Stimulated activated CD4-positive, alpha-beta T cell treated with anti-CD3 and anti-CD28 coated beads, Interleukin-2, amount 100 ng/mL, for 4 hours (primary cell): ENCODE data around the gene FBXW5.

Experiments used
- DNase-seq: peaks from one replicate; pipeline ENCODE4 v3.0.0-alpha.2; 2020; ENCODE audit warnings: low read depth

Gene FBXW5

DNA sequence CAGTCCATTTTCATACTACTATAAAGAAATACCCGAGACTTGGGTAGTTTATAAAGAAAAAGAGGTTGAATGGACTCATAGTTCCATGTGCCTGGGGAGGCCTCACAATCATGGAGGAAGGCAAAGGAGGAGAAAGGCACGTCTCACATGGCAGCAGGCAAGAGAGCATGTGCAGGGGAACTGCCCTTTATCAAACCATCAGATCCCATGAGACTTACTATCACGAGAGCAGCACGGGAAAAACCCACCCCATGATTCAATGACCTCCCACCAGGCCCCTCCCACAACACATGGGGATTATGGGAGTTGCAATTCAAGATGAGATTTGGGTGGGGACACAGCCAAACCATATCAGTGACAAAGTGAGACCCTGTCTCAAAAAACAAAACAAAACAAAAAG is 38.3 kb downstream of the FBXW5 start:
- no peak for DNase-seq

DNA sequence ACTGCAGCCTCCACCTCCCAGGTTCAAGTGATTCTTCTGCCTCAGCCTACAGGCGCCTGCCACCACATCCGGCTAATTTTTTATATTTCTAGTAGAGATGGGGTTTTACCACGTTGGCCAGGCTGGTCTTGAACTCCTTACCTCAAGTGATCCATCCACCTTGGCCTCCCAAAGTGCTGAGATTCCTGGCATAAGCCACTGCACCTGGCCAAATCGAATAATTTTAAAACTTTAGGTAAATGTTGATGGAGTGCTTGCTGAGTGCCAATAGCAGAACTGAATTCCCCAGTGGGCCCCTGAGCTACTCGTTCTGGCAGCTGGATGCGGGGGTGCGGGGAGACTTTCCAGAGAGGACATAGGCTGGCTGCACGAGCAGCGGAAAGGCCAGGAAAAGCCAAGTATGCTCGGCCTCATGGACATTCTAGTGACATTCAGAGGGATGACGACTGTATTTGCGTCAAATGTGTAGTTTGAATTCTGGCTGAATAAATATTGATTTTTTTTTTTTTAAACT is 41.4 kb downstream of the FBXW5 start:
- DNase-seq, result no peak

DNA sequence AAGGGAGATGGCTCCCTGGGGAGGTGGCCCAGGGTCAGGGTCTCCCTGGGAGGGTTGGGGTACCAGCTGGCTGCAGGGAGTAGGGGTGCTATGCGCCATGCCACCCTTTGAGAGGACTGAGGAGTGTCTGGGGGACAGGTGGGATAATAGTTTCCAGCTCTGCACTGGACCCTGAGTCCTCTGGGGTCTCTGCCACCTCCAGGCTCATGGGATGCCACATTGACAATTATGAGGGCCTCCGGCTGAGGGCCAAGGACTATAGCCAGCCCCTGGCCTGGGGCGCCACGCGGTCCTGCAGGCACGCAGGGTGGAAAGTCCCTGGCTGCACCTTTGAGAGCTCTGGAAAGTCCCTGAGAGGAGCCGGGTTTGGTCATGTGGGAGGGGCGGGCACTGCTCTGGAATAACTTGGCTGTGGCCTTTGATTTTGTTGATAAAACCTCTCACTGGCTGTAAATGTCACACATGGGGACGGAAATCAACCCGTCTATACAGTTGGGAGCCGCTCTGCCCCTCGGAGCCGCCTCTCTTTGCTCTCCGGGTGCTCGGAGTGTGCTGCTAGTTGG is 42.2 kb downstream of the FBXW5 start:
- DNase-seq, result peak; percentile 87

DNA sequence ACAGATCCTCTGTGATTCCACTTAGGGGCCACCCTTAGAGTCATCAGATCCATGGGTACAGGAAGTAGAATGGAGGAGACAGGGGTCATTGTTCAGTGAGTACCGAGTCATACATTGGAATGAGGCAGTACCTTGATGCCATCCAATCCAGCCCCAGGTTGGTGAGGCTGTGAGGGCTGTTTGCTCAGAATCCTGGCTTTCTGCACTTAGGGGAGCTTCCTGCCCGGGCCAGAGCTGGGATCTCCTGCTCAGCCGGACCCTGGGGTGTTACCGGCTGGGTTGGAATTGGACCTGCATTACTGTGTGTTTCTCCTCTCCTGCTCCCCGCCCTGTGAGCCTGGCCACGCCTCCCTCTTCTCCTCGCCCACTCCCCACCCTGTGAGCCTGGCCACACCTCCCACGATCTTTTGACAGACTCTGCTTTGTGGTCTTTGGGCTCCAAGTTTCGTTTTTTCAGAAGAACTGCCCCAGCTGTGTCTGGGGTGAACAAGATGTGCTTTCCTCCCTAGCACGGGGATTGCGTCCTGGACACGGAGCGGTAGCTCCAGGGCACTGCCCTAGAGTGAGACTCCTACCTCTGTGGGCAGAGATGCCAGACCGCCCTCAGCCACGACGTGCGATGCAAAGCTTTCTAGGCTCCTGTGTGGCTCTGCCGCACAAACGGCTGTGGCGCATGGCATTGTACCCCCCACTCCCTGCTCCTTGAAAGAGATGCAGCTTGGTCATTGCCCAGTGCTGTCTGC is 42.9 kb downstream of the FBXW5 start:
- peak; percentile 80 for DNase-seq

DNA sequence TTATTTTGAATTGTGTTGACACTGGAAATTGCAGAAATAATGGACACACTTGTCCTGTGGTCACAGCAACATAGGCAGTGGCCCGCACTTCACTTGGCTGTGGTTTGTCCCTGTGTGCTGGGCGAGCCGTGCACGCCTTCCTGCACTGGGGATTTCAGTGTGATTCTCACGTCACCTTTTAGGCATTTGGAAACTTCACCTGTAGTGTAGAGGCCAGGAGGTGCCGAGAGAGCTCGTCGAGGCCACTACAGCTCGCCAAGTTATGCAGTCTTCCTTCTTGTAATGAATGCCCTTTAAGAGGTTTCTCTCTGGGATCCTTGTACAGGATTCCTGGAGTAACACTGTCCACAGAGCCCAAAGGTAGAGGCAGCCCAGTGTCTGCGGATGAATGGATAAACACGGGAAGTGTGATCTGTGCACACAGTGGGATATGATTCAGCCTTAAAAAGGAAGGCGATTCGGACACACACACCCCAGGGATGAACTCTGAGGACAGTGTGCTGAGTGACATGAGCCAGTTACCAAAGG is 43.5 kb downstream of the FBXW5 start:
- DNase-seq, result no peak

DNA sequence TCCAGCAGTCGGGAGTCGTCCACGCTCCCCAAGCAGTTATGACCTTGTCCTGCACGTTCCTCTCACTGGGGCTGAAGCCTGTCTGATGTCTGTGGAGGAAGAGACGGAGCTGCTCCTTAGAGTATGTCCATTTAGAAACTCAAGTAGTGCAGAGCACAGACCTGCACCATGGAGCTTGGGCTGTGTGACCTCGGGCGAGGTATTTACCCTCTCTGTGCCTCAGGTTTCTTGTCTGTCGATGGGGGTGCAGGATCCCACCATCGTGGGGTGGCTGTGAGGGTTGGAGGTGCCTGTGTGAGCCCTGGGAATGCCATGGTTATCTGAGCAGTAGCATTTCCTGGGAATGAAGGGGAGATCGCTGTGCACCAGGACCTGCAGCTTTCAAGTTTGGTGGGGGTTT is 44.0 kb downstream of the FBXW5 start:
- no peak for DNase-seq

DNA sequence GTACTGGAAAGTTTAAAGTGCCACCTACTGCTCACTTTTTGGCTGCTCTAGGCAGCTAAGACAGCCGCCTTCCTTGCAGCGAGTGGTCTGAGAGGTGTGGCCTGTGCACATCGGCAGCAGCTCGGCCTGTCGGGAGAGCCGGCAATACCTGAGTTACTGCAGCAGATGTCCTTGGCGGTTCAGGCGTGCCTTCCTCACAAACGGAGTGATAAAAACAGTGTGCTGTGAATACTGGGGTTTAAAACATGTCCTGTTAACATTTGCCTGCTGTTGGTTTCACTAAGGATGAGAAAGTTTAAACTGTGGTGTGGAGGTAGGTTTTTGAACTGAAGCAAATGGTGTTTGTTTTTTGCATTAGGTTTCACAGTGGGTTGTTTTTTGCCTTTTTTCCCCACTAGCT is 45.3 kb downstream of the FBXW5 start:
- DNase-seq, result no peak

DNA sequence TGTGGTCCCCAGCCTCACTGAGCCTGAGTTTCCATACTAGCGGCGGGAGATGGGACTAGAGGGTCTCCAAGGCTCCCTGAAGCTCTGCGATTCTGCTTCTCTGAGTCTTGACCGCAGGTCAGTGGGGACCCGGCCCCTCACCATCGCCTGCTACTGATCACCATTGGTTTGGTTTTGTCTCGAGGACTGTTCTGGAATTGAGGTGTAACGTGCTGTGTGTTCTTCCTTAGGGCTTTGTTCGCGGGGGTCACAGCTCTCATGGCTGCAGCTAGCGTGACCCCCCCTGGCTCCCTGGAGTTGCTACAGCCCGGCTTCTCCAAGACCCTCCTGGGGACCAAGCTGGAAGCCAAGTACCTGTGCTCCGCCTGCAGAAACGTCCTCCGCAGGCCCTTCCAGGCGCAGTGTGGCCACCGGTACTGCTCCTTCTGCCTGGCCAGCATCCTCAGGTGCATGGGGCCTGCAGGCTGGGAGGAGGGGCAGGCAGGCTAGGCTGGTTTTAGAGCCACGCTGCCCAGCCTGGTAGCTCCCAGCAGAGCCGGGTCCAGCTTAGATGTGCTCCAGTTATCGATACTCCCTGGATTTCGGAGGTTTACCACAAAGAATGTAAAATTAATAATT is 45.9 kb downstream of the FBXW5 start:
- DNase-seq, result no peak

DNA sequence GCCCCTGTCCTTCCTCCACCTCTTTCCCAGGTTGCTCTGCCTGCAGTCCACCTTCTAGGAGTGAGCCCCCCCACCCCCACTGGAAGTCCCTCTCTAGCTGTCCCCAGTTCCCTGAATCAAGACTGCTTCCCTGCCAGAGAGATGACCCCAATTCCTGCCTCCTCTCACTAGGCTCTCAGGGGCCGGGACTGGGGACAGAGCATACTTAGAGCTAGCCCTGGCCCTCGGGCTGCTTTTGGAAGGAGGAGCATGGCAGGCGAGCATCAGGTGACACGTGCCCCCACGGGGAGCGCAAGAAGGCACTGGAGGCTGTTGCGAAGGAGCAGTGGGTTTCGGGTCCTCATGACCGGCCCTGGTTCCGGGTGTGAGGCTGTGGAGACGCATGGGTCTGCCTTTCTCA is 48.5 kb downstream of the FBXW5 start:
- DNase-seq, result no peak

DNA sequence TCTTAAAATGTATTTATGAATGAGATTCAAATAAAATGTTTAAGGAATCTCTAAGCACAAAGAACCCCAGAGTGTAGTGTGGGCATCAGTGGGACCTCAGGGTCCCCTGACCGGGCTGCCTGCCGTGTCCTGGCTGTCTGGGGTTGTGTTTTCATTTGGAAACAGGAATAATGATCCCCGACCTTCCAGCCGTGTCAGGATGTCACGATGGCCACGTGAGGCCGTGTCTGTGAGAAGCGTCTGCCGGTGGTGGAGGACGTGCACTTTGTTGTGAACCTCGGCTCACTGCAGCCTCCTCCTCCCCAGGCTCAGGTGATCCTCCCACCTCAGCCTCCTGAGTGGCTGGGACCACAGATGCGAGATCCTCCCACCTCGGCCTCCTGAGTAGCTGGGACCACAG is 53.9 kb downstream of the FBXW5 start:
- no peak for DNase-seq
